CD4-positive, alpha-beta T cell treated with Interleukin-17A for 1 hour (primary cell): Measurements from ENCODE around the gene COA6.

ENCODE experiments used
- DNase-seq: peaks from one replicate; pipeline ENCODE4 v3.0.0-alpha.2; 2020

The COA6 gene

GRCh38 chr1:234413990-234414389, 40.7 kb downstream of the COA6 start:
- no peak for DNase-seq

- no peak for DNase-seq
Observed at GRCh38 chr1:234427950-234428646, 54.8 kb downstream of the COA6 start.

GRCh38 chr1:234429434-234429806, 56.2 kb downstream of the COA6 start:
- no peak for DNase-seq

GRCh38 chr1:234430691-234431090, 57.4 kb downstream of the COA6 start:
- DNase-seq: no peak

GRCh38 chr1:234431255-234431654, 58.0 kb downstream of the COA6 start:
- no peak for DNase-seq

- no peak for DNase-seq
Observed at GRCh38 chr1:234433563-234434285, 60.5 kb downstream of the COA6 start.
